H9 (cell line): ENCODE data around the gene OR8K5. TPM values are rescaled to one million over a fixed set of nuclear protein-coding genes. Genes with fewer than 3 reads are reported as not detected.

Source experiments
- DNase-seq: peaks from one replicate; pipeline ENCODE4 v3.0.0-alpha.2; 2017
- H2AFZ ChIP-seq: one replicate; pipeline ENCODE4 v1.6.1; 2013; ENCODE audit warnings: mild to moderate bottlenecking, low read length, control low read depth, moderate library complexity
- H2AK5ac ChIP-seq: 2 replicates; pipeline ENCODE4 v1.6.1; 2013; ENCODE audit warnings: low read length, control low read depth, mixed read lengths; ENCODE audit not compliant: insufficient read length
- H2BK120ac ChIP-seq: one replicate; pipeline ENCODE4 v1.6.1; 2013; ENCODE audit warnings: low read depth, mild to moderate bottlenecking, low read length, control low read depth, inconsistent platforms; ENCODE audit not compliant: poor library complexity, severe bottlenecking
- H2BK12ac ChIP-seq: 2 replicates; pipeline ENCODE4 v1.6.1; 2013; ENCODE audit warnings: low read length, control low read depth, mixed read lengths, low read depth; ENCODE audit not compliant: insufficient read length
- H2BK15ac ChIP-seq: 2 replicates; pipeline ENCODE4 v1.6.1; 2013; ENCODE audit warnings: low read depth, low read length, control low read depth
- H2BK20ac ChIP-seq: one replicate; pipeline ENCODE4 v1.6.1; 2013; ENCODE audit warnings: low read depth, mild to moderate bottlenecking, low read length, control low read depth, inconsistent platforms; ENCODE audit not compliant: poor library complexity, severe bottlenecking
- H2BK5ac ChIP-seq: 2 replicates; pipeline ENCODE4 v1.6.1; 2013; ENCODE audit warnings: low read length, control low read depth, mixed read lengths; ENCODE audit not compliant: insufficient read length
- H3K14ac ChIP-seq: 2 replicates; pipeline ENCODE4 v1.6.1; 2013; ENCODE audit warnings: low read length, control low read depth; ENCODE audit not compliant: insufficient read depth
- H3K18ac ChIP-seq: 2 replicates; pipeline ENCODE4 v1.6.1; 2013; ENCODE audit warnings: low read depth, mild to moderate bottlenecking, mixed read lengths, low read length, control low read depth; ENCODE audit not compliant: insufficient read length
- H3K23ac ChIP-seq: 2 replicates; pipeline ENCODE4 v1.6.1; 2013; ENCODE audit warnings: low read length, control low read depth, mixed read lengths, low read depth; ENCODE audit not compliant: insufficient read length
- H3K23me2 ChIP-seq: 2 replicates; pipeline ENCODE4 v1.6.1; 2013; ENCODE audit warnings: low read depth, mild to moderate bottlenecking, mixed read lengths, low read length, control low read depth; ENCODE audit not compliant: insufficient read length, poor library complexity, severe bottlenecking
- H3K27ac ChIP-seq: 2 replicates; pipeline ENCODE4 v1.5.1; 2013; ENCODE audit warnings: low read length, control low read depth, mixed read lengths, low read depth; ENCODE audit not compliant: insufficient read length
- H3K27me3 ChIP-seq: 2 replicates; pipeline ENCODE4 v1.6.1; 2013; ENCODE audit warnings: low read length, control low read depth, inconsistent platforms; ENCODE audit not compliant: insufficient read depth
- H3K4ac ChIP-seq: 2 replicates; pipeline ENCODE4 v1.6.1; 2013; ENCODE audit warnings: low read depth, mild to moderate bottlenecking, control low read depth, inconsistent platforms, low read length, moderate library complexity
- H3K4me1 ChIP-seq: 2 replicates; pipeline ENCODE4 v1.6.1; 2013; ENCODE audit warnings: low read length, control low read depth, inconsistent platforms; ENCODE audit not compliant: insufficient read depth
- H3K4me2 ChIP-seq: 2 replicates; pipeline ENCODE4 v1.6.1; 2013; ENCODE audit warnings: low read length, control low read depth, mixed read lengths; ENCODE audit not compliant: insufficient read length, insufficient read depth
- H3K56ac ChIP-seq: 2 replicates; pipeline ENCODE4 v1.6.1; 2013; ENCODE audit warnings: low read depth, mild to moderate bottlenecking, mixed read lengths, low read length, control low read depth; ENCODE audit not compliant: insufficient read length
- H3K79me1 ChIP-seq: 2 replicates; pipeline ENCODE4 v1.6.1; 2013; ENCODE audit warnings: low read depth, mild to moderate bottlenecking, moderate library complexity, low read length, control low read depth, inconsistent platforms; ENCODE audit not compliant: insufficient read depth, poor library complexity, severe bottlenecking
- H3K79me2 ChIP-seq: 2 replicates; pipeline ENCODE4 v1.6.1; 2013; ENCODE audit warnings: low read length, control low read depth, inconsistent platforms; ENCODE audit not compliant: insufficient read depth
- H3K9ac ChIP-seq: 2 replicates; pipeline ENCODE4 v1.6.1; 2013; ENCODE audit warnings: low read length, control low read depth, mixed read lengths; ENCODE audit not compliant: insufficient read length; ENCODE audit errors: extremely low read depth
- H3K9me3 ChIP-seq: one replicate; pipeline ENCODE4 v1.6.1; 2013; ENCODE audit warnings: low read depth, low read length, inconsistent platforms; ENCODE audit not compliant: control insufficient read depth
- H3T11ph ChIP-seq: one replicate; pipeline ENCODE4 v1.6.1; 2013; ENCODE audit warnings: mild to moderate bottlenecking, low read length, control low read depth, inconsistent platforms
- H4K20me1 ChIP-seq: one replicate; pipeline ENCODE4 v1.6.1; 2013; ENCODE audit not compliant: control insufficient read depth, insufficient read length, insufficient read depth
- H4K5ac ChIP-seq: 2 replicates; pipeline ENCODE4 v1.6.1; 2013; ENCODE audit warnings: low read depth, mild to moderate bottlenecking, mixed read lengths, low read length, control low read depth; ENCODE audit not compliant: insufficient read length
- H4K8ac ChIP-seq: replicated peaks from 2 replicates; pipeline ENCODE4 v1.6.1; 2013; ENCODE audit warnings: low read length, control low read depth, mixed read lengths, low read depth; ENCODE audit not compliant: insufficient read length
- H4K91ac ChIP-seq: 2 replicates; pipeline ENCODE4 v1.6.1; 2013; ENCODE audit warnings: low read depth, mild to moderate bottlenecking, moderate library complexity, mixed read lengths, low read length, control low read depth; ENCODE audit not compliant: insufficient read length
- H3K27ac Mint-ChIP-seq, 3 experiments: 2 replicates in 2 of 3; 3 replicates in 1 of 3; pipeline ENCODE4 v1.8.0; 2020 to 2021; ENCODE audit warnings: mixed read lengths in 3 of 3, mild to moderate bottlenecking in 1 of 3, moderate library complexity in 1 of 3
- H3K27me3 Mint-ChIP-seq: 2 replicates; pipeline ENCODE4 v1.8.0; 2021; ENCODE audit warnings: low read depth, mild to moderate bottlenecking, moderate library complexity, mixed read lengths
- H3K36me3 Mint-ChIP-seq, 3 experiments: 2 replicates in 2 of 3; 3 replicates in 1 of 3; pipeline ENCODE4 v1.8.0; 2020 to 2021; ENCODE audit warnings: low read depth in 3 of 3, mixed read lengths in 3 of 3; ENCODE audit not compliant: insufficient read depth in 1 of 3
- H3K4me1 Mint-ChIP-seq, 2 experiments: 2 replicates each; pipeline ENCODE4 v1.8.0; 2020; ENCODE audit warnings: mixed read lengths in 2 of 2
- H3K4me3 Mint-ChIP-seq, 2 experiments: 2 replicates in 1 of 2; 3 replicates in 1 of 2; pipeline ENCODE4 v1.8.0; 2020 to 2021; ENCODE audit warnings: mild to moderate bottlenecking in 2 of 2, mixed read lengths in 2 of 2, moderate library complexity in 1 of 2
- H3K9me3 Mint-ChIP-seq, 2 experiments: 2 replicates in 1 of 2; 3 replicates in 1 of 2; pipeline ENCODE4 v1.8.0; 2020; ENCODE audit warnings: mild to moderate bottlenecking in 2 of 2, mixed read lengths in 2 of 2, moderate library complexity in 1 of 2
- WGBS: extraction: QIAGEN DNeasy Blood & Tissue Kit; methylation state at CpG from one replicate; pipeline ENCODE4 v1.1.7; 2013; ENCODE audit warnings: missing lambda C conversion rate, low lambda C conversion rate, mixed read lengths; ENCODE audit not compliant: insufficient read length; ENCODE audit errors: extremely low coverage; 5-methylcytosine and 5-hydroxymethylcytosine counted together
- total RNA-seq: library from RNA; stranded (reverse); gene quantifications from 2 replicates; pipeline ENCODE4 v1.2.1, GENCODE V29; 2021
- TF ChIP-seq, protein P1 (sequence below): fragments of 200-600 bp; sonication (generic); conservative IDR thresholded peaks from 3 replicates; pipeline ENCODE4 v1.8.0; 2021; ENCODE audit warnings: antibody characterized with exemption, mild to moderate bottlenecking

The OR8K5 gene
- total RNA-seq, 1 experiment from 2014 or later, result not detected

DNA sequence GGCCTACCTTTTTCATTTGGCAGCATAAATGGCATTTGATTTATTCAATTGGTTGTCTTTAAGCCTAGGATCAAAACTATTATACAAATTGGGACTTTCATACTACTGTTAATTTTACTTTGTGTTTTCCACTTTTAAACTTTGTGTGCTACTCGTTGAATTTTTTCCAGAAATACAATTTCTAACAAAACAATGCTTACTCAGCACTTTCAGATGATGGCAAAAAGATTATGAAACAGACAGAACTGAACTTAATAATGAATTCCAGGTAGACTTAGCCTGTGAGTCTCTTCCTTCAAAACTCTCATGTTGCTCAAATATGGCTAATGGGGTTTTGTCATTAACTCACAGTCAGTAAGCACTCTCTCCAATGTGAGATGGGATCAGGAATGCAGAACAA lies 47.7 kb upstream of the OR8K5 start:
- H3K27ac Mint-ChIP-seq, result no peak overlapping the region
- no peaks in the 10 kb centered on the region for H3K4me1 Mint-ChIP-seq
- Histone ChIP-seq H3K4ac (no peak overlapping the region), H2BK20ac (no peak overlapping the region), H3K27me3 (no peaks in the 10 kb centered on the region), H4K5ac (no peak overlapping the region), H3K27ac (no peak overlapping the region), H3K9me3 (no peaks in the 10 kb centered on the region), H2BK12ac (no peak overlapping the region), H2BK15ac (no peak overlapping the region), H2AFZ (no peak overlapping the region), H3K23ac (no peak overlapping the region), H3K9ac (no peak overlapping the region), H3K79me2 (no peaks in the 10 kb centered on the region), H3K18ac (no peak overlapping the region), H3K23me2 (no peaks in the 10 kb centered on the region), H3K4me2 (no peak overlapping the region), H4K91ac (no peak overlapping the region), H4K8ac (no peak overlapping the region), H2BK5ac (no peak overlapping the region), H4K20me1 (no peaks in the 10 kb centered on the region), H3K14ac (no peak overlapping the region), H3T11ph (no peak overlapping the region), H3K79me1 (no peaks in the 10 kb centered on the region), H3K56ac (no peak overlapping the region), H2AK5ac (no peak overlapping the region), H2BK120ac (no peak overlapping the region), H3K4me1 (no peaks in the 10 kb centered on the region)
- H3K27me3 Mint-ChIP-seq, result no peaks in the 10 kb centered on the region
- no CpG with 5 or more reads among the region's 1 CpG for WGBS
- H3K9me3 Mint-ChIP-seq, result peaks cover 12 to 36% of the 10 kb centered on the region in 2 experiments; a peak in 4 of 5 replicates
- H3K36me3 Mint-ChIP-seq, result peaks cover 0 to 8% (median 0%) of the 10 kb centered on the region in 3 experiments; a peak in 2 of 7 replicates
- no peak overlapping the region for H3K4me3 Mint-ChIP-seq
- TF ChIP-seq, protein P1, sequence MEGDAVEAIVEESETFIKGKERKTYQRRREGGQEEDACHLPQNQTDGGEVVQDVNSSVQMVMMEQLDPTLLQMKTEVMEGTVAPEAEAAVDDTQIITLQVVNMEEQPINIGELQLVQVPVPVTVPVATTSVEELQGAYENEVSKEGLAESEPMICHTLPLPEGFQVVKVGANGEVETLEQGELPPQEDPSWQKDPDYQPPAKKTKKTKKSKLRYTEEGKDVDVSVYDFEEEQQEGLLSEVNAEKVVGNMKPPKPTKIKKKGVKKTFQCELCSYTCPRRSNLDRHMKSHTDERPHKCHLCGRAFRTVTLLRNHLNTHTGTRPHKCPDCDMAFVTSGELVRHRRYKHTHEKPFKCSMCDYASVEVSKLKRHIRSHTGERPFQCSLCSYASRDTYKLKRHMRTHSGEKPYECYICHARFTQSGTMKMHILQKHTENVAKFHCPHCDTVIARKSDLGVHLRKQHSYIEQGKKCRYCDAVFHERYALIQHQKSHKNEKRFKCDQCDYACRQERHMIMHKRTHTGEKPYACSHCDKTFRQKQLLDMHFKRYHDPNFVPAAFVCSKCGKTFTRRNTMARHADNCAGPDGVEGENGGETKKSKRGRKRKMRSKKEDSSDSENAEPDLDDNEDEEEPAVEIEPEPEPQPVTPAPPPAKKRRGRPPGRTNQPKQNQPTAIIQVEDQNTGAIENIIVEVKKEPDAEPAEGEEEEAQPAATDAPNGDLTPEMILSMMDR, result no peak
- DNase-seq, result no peak
